HG03457 (cell line): ENCODE results near the gene HEATR1.
"Not testable (repeated sequence)": the region's sequence is repeated elsewhere in the genome, so short reads cannot be mapped to it uniquely, and the experiment has no call there.

Experiments used
- ATAC-seq: cut with Tn5 transposase; IDR thresholded peaks from one replicate; pipeline ENCODE4 v1.9.1; 2021; ENCODE audit warnings: moderate number of reproducible peaks; ENCODE audit not compliant: unreplicated experiment

HEATR1 gene

DNA sequence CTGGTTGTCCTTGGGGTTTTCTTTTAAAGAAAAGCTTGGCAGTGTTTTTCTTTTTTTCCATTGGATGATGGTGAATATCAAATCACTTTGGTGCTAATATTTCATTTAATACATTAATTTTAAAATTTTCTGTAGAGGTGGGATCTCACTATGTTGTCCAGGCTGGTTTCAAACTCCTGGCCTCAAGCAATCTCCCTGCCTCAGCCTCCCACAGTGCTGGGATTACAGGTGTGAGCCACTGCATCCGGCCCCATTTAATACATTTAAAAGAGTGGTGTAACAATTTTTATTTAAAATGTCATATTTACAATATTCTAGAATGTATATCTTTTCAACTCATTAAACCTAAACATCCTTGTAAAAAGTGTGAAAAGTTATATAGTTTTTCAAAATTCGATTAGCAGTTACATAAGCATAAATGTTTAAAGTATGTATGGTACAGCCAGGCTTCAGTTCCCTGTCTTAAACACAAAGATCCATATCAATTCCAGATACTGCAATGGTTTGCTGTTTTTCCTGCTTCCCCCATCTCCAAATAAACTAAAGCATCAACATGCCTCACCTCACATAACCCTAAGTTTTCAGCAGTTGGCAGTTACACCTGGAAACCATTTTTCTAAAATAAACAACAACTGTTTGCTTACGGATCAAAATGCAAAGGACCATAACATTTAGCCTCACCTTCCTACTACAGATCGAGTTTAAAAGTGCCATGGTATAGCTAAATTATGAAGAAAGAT, 89.4 kb downstream of the HEATR1 start:
- no peak for ATAC-seq

DNA sequence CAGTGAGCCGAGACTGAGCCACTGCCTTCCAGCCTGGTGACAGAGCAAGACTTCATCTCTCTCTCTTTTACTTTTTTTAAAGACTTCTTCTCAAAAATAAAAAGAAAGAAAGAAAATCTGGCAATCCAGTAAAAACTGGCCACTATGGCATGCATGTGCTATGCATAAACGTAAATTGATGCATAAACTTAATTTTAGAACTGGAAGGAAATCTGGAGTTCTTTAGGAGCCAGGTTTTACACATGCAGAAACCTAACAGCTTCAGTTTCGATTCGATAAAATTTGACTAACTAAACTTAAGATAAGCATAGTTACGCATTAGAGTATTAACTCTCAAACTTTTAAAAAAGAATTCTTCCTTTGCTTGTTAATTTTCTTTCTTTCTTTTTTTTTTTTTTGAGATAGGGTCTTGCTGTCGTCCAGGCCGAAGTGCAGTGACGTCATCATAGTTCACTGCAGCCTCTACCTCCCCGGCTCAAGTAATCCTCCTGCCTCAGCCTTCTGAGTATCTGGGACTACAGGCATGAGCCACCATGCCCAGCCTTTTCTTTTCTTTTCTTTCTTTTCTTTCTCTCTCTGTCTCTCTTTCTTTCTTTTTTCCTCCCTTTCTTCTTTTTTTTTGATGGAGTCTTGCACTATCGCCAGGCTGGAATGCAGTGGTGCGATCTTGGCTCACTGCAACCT, 92.4 kb downstream of the HEATR1 start:
- ATAC-seq = no peak

DNA sequence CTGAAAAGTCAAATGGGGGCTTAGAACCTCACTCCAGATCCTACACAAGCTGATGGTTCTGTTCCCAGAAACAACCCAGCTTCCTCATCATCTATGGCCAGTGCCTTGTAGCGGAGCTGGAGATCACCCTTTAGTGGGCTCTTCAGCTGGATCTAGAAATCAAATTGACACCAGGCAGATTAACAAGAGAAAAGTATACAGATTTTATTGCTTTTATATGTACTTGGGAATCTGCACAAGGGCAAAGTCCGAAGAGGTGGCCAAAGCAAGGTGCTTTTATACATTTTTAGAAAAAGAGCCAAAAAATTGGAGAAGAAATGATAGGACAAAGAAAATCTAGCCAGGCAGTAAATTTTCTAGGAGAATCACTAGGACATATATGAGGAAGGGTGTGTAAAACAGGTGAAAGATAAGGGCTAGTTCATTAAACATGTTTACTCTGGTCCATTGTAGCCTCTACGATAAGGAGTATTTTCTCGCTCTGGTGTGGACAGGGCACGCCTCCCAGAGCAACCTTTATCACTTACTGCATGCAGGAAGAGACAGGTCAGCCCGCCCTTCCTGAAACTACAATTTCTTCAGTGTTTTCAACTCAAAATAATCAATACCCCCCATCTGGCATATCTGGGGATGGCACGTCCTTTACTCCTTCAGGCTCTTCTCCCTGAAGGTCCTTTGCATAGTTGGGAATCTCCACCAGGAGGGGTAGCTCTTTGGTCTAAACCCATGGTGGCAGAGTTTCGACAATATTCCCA, 94.5 kb downstream of the HEATR1 start:
- no peak for ATAC-seq

DNA sequence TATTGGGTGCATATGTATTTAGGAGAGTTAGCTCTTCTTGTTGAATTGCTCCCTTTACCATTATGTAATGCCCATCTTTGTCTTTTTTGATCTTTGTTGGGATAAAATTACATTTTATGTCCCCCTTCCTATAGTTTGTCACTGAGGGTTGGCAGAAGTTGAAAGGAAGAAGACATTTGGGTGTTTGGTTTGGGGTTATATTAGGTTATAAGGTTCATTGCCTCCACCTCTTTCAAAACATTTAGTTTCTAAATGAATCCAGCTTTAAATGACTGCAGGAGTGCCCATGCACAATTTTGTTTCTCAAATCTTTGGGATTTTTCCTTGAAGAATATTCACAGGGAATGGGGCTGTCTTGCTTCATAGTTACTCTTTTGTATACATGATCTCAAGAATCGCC, 95.1 kb downstream of the HEATR1 start:
- ATAC-seq = no peak

DNA sequence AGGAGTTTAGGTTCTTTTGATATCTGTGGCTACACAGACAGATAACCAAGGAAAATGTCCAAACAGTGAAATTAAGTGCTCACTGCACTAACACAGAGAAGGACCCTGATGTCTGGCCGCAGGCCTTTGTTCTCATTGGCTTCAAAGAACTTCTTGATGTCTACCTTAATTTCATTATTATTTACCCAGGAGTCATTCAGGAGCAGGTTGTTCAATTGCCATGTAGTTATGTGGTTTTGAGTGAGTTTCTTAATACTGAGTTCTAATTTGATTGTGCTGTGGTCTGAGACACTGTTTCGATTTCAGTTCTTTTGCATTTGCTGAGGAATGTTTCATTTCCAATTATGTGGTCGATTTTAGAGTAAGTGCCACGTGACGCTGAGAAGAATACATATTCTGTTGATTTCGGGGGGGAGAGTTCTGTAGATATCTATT, 95.7 kb downstream of the HEATR1 start:
- no peak for ATAC-seq

DNA sequence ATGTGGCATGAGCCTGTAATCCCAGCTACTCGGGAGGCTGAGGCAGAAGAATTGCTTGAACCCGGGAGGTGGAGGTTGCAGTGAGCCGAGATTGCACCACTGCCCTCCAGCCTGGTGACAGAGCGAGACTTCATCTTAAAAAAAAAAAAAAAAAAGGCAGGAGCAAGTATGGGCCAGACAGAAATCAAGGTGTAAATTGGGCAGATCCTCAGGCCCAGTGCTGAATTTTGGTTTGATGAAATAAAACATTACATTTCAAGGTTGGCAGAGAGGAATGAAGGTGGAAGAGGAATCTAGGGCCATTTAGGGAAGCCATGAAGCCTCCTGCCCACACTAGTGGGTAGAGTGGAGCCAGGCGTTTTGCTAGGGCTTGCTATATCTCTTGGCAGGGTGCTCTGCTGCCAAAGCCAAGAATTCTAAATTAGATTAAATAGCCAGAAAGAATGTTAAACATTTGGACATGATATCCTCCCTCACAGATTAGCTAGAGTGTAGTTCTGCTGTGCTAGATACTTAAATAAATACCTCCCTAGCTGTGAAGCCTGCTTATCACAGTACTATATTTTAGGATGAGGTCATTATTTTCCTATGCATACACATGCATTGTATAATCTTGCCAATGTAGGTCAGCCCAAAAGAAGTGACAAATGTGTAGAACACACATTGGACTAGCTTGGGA, 97.2 kb downstream of the HEATR1 start:
- ATAC-seq = no peak

DNA sequence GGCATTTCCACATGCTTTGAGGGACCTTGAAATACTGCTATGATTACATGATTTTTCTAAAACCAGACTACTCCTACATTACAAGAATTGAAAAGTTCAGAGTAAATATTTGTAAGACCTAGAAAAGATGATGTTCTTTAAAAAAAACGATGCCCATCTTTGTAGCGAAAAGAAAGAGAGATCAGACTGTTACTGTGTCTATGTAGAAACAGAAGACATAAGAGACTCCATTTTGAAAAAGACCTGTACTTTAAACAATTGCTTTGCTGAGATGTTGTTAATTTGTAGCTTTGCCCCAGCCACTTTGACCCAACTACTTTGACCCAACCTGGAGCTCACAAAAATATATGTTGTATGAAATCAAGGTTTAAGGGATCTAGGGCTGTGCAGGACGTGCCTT, 100.0 kb downstream of the HEATR1 start:
- ATAC-seq = not testable (repeated sequence)

DNA sequence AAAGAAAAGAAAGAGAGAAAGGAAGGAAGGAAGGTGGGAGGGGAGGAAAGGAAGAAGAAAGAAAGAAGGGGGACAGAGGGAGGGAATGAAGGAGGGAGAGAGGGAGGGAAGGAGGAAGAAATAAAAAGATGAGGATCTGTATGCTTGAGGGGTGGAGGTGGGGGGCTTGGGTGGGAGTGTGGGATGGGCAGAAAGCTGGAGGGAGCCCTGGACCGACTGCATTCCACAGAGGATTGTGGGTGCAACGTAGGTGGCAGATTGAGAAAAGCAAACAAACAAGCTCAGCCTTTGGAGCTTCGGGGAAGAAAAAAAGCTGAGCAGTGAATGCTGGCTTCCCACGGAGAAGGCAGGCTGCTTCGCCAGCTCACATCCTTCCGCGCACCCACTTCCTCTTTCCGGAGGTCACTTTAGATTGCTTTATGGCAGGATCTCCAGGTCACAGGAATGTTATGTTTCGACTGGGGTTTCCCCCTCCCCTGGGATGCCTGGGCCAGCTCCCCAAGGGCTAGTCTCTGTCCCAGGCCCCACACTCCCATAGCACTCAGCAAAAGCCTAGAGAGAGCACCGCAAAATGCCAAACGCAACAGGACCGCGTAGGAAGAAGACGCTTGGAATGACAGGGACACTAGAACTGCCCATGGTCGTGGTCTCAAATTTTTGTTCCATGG, 101.2 kb downstream of the HEATR1 start:
- no peak for ATAC-seq

DNA sequence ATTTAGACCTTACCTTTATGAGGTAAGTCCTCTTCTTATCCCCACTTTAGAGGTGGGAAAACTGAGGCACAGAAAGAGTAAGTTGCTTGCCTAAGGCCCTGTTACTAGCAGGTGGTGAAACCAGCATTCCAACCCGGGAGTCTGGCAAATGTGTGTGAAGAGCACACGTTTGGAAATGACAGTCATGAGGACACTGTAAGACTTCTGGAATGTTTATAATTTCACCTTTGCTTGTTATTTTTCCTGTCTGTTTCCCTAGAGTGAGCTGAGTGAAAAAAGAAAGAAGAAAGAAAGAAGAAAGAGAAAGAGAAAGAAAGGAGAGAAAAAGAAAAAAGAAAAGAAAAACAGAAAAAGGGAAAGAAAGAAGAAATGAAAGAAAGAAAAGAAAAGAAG, 101.7 kb downstream of the HEATR1 start:
- ATAC-seq = no peak

DNA sequence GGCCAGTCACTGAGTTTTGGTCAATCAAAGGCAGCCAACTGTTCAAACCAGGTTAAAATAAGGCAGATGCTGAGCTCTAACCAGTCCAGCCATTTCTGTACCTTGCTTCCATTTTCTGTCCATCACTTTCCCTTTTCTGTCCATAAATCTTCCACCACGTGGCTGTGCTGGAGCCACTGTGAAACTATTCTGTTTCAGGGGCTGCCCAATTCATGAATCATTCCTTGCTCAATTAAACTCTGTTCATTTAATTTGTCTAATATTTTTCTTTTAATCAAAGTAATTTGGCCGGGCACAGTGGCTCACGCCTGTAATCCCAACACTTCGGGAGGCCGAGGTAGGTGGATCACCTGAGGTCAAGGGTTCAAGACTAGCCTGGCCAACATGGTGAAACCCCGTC, 103.2 kb downstream of the HEATR1 start:
- ATAC-seq = no peak
